GM23338 (cell line): Measurements from ENCODE around the gene CCNY. TPM values are rescaled to one million over a fixed set of nuclear protein-coding genes. Genes with fewer than 3 reads are reported as not detected.

Experiments used
- ATAC-seq: fragments of 200-7000 bp; cut with Tn5 transposase; 3 replicates; pipeline ENCODE4 v1.9.1; 2020
- DNase-seq: peaks from one replicate; pipeline ENCODE4 v3.0.0-alpha.2; 2015; ENCODE audit warnings: low spot score
- H2AFZ ChIP-seq: fragments of 200-600 bp; sonication (generic); 2 replicates; pipeline ENCODE4 v1.8.0; 2016; ENCODE audit warnings: antibody characterized with exemption, mild to moderate bottlenecking, moderate library complexity
- H3F3A ChIP-seq: fragments of 200-600 bp; sonication (generic); replicated peaks from 2 replicates; pipeline ENCODE4 v1.8.0; 2017; ENCODE audit warnings: antibody characterized with exemption, mixed run types, low read depth
- H3K27ac ChIP-seq: fragments of 200-600 bp; sonication (generic); 2 replicates; pipeline ENCODE4 v1.6.1; 2016; ENCODE audit warnings: low read depth
- H3K27me3 ChIP-seq: fragments of 200-600 bp; sonication (generic); 2 replicates; pipeline ENCODE4 v1.8.0; 2016; ENCODE audit warnings: mild to moderate bottlenecking, mixed run types, moderate library complexity; ENCODE audit not compliant: insufficient read depth
- H3K36me3 ChIP-seq: fragments of 200-600 bp; sonication (generic); 2 replicates; pipeline ENCODE4 v1.8.0; 2016; ENCODE audit warnings: mild to moderate bottlenecking; ENCODE audit not compliant: insufficient read depth
- H3K4me1 ChIP-seq: fragments of 200-600 bp; sonication (generic); 2 replicates; pipeline ENCODE4 v1.8.0; 2016; ENCODE audit warnings: mild to moderate bottlenecking, moderate library complexity; ENCODE audit not compliant: insufficient read depth
- H3K4me2 ChIP-seq: fragments of 200-600 bp; sonication (generic); 2 replicates; pipeline ENCODE4 v1.7.1; 2017; ENCODE audit warnings: mixed run types
- H3K4me3 ChIP-seq: fragments of 200-600 bp; sonication (generic); 2 replicates; pipeline ENCODE4 v1.6.1; 2016; ENCODE audit warnings: mixed run types
- H3K79me2 ChIP-seq: fragments of 200-600 bp; sonication (generic); replicated peaks from 2 replicates; pipeline ENCODE4 v1.8.0; 2017; ENCODE audit warnings: mild to moderate bottlenecking; ENCODE audit not compliant: insufficient read depth
- H3K9me2 ChIP-seq: fragments of 200-600 bp; sonication (generic); 2 replicates; pipeline ENCODE4 v1.8.0; 2017; ENCODE audit not compliant: insufficient read depth
- H4K20me1 ChIP-seq: fragments of 200-600 bp; sonication (generic); replicated peaks from 2 replicates; pipeline ENCODE4 v1.8.0; 2017; ENCODE audit warnings: mild to moderate bottlenecking; ENCODE audit not compliant: insufficient read depth
- H3K27ac Mint-ChIP-seq: 2 replicates; pipeline ENCODE4 v1.8.0; 2020; ENCODE audit warnings: inconsistent platforms, mild to moderate bottlenecking, moderate library complexity, mixed read lengths
- H3K27me3 Mint-ChIP-seq: 3 replicates; pipeline ENCODE4 v1.8.0; 2022; ENCODE audit warnings: low read depth, mild to moderate bottlenecking, moderate library complexity, mixed read lengths, inconsistent platforms; ENCODE audit not compliant: insufficient read depth, poor library complexity
- H3K36me3 Mint-ChIP-seq: 3 replicates; pipeline ENCODE4 v1.8.0; 2021; ENCODE audit warnings: low read depth, mild to moderate bottlenecking, inconsistent platforms, moderate library complexity, mixed read lengths
- H3K4me1 Mint-ChIP-seq: 3 replicates; pipeline ENCODE4 v1.8.0; 2020; ENCODE audit warnings: mild to moderate bottlenecking, inconsistent platforms, mixed read lengths
- H3K4me3 Mint-ChIP-seq: 3 replicates; pipeline ENCODE4 v1.8.0; 2021; ENCODE audit warnings: moderate library complexity, mild to moderate bottlenecking, inconsistent platforms, mixed read lengths
- H3K9me3 Mint-ChIP-seq: 3 replicates; pipeline ENCODE4 v1.8.0; 2020; ENCODE audit warnings: moderate library complexity, mild to moderate bottlenecking, inconsistent platforms, mixed read lengths
- CREB1 ChIP-seq: fragments of 250-450 bp; sonication (Bioruptor Pico); IDR thresholded peaks from 2 replicates; pipeline ENCODE4 v1.5.0; 2020; ENCODE audit warnings: low read depth, mild to moderate bottlenecking, moderate library complexity
- EZH2 ChIP-seq: fragments of 200-600 bp; sonication (generic); IDR thresholded peaks from one replicate; pipeline ENCODE4 v1.8.0; 2017; ENCODE audit warnings: antibody characterized with exemption, mild to moderate bottlenecking, low read depth; ENCODE audit not compliant: unreplicated experiment
- EZH2phosphoT487 ChIP-seq: fragments of 200-600 bp; sonication (generic); IDR thresholded peaks from one replicate; pipeline ENCODE4 v1.8.1; 2018; ENCODE audit warnings: antibody characterized with exemption; ENCODE audit not compliant: unreplicated experiment
- JUNB ChIP-seq: IDR thresholded peaks from one replicate; pipeline ENCODE4 v1.6.1; 2016; ENCODE audit warnings: antibody characterized with exemption; ENCODE audit not compliant: unreplicated experiment
- NANOG ChIP-seq: IDR thresholded peaks from 2 replicates; pipeline ENCODE4 v1.6.1; 2016; ENCODE audit warnings: antibody characterized with exemption, borderline replicate concordance
- POLR2AphosphoS5 ChIP-seq: IDR thresholded peaks from 2 replicates; pipeline ENCODE4 v1.6.1; 2016; ENCODE audit warnings: antibody characterized with exemption, low read depth
- STAT1 ChIP-seq: IDR thresholded peaks from one replicate; pipeline ENCODE4 v1.6.1; 2016; ENCODE audit warnings: antibody characterized with exemption; ENCODE audit not compliant: unreplicated experiment
- ZNF114 ChIP-seq: fragments of 250-450 bp; sonication (Bioruptor Pico); IDR thresholded peaks from 2 replicates; pipeline ENCODE4 v1.5.0; 2020; ENCODE audit warnings: mild to moderate bottlenecking, moderate library complexity
- ZNF331 ChIP-seq: fragments of 250-450 bp; sonication (Bioruptor Pico); IDR thresholded peaks from 2 replicates; pipeline ENCODE4 v1.5.0; 2020; ENCODE audit warnings: low read depth, mild to moderate bottlenecking, moderate library complexity
- polyA plus RNA-seq: library from polyadenylated mRNA; unstranded; fragments of >200 nt; fragmentation: Nextera tagmentation; extraction: Ambion mirVana; gene quantifications from 2 replicates; pipeline ENCODE4 v1.2.1, GENCODE V29; 2016
- total RNA-seq: library from RNA; depleted of rRNA; stranded (reverse); fragments of >200 nt; shearing (Covaris generic); gene quantifications from 2 replicates; pipeline ENCODE4 v1.2.3, GENCODE V29; 2014
- TF ChIP-seq, protein P1 (sequence below): IDR thresholded peaks from 2 replicates; pipeline ENCODE4 v1.6.1; 2016; ENCODE audit warnings: antibody characterized with exemption
- TF ChIP-seq, protein P2 (sequence below), 2 experiments: fragments of 200-600 bp in 1 of 2; sonication (generic) in 1 of 2; conservative IDR thresholded peaks; 2 replicates each; pipeline versions ENCODE4 v1.5.1 to v1.6.1; 2016 to 2017; ENCODE audit warnings: antibody characterized with exemption in 2 of 2, low read depth in 2 of 2, mild to moderate bottlenecking in 2 of 2, moderate library complexity in 1 of 2
- TF ChIP-seq, protein P3 (sequence below): fragments of 250-450 bp; sonication (Bioruptor Pico); IDR thresholded peaks from 2 replicates; pipeline ENCODE4 v1.5.0; 2020; ENCODE audit warnings: mild to moderate bottlenecking, moderate library complexity

CCNY gene
- total and polyA plus RNA-seq, 2 experiments from 2014 or later, result 14.2 to 29.0 TPM

DNA sequence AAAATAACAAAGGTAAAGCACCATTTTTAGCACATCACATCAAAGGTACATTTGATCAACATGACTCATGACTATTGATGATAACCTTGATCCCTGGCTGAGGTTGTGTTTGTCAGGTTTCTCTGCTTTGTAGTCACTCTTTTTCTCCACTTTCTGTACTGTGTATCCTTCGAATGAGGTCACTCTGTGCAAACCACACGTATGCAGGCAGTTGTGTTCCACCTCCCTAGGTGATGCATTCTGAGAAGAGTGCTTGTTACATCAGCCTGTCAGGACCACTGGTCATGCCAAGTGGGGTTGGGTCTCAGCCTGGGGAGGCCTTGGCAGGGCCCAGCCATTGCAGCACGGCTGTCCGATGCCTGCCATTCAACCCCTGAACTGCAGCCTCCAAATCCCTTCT is 206.0 kb downstream of the CCNY start (continued):
- TF ChIP-seq, protein P1, sequence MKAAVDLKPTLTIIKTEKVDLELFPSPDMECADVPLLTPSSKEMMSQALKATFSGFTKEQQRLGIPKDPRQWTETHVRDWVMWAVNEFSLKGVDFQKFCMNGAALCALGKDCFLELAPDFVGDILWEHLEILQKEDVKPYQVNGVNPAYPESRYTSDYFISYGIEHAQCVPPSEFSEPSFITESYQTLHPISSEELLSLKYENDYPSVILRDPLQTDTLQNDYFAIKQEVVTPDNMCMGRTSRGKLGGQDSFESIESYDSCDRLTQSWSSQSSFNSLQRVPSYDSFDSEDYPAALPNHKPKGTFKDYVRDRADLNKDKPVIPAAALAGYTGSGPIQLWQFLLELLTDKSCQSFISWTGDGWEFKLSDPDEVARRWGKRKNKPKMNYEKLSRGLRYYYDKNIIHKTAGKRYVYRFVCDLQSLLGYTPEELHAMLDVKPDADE, result no peak
- no peak for TF ChIP-seq CREB1 (CRISPR knock-in tag)
- no peak for TF ChIP-seq EZH2
- TF ChIP-seq STAT1, result no peak
- TF ChIP-seq JUNB, result no peak
- no peak for TF ChIP-seq EZH2phosphoT487
- TF ChIP-seq, protein P2, sequence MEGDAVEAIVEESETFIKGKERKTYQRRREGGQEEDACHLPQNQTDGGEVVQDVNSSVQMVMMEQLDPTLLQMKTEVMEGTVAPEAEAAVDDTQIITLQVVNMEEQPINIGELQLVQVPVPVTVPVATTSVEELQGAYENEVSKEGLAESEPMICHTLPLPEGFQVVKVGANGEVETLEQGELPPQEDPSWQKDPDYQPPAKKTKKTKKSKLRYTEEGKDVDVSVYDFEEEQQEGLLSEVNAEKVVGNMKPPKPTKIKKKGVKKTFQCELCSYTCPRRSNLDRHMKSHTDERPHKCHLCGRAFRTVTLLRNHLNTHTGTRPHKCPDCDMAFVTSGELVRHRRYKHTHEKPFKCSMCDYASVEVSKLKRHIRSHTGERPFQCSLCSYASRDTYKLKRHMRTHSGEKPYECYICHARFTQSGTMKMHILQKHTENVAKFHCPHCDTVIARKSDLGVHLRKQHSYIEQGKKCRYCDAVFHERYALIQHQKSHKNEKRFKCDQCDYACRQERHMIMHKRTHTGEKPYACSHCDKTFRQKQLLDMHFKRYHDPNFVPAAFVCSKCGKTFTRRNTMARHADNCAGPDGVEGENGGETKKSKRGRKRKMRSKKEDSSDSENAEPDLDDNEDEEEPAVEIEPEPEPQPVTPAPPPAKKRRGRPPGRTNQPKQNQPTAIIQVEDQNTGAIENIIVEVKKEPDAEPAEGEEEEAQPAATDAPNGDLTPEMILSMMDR (conservative IDR thresholded peaks at IDR 0.05; ENCODE audit: low read depth in 2 of 2), result no peak

GRCh38 chr10:35545079-35545657 is 208.9 kb downstream of the CCNY start:
- Histone ChIP-seq H3K9me2 (no peaks in the 10 kb centered on the region), H3K27me3 (no peaks in the 10 kb centered on the region), H4K20me1 (no peaks in the 10 kb centered on the region), H2AFZ (no peak overlapping the region), H3K4me2 (no peak overlapping the region), H3K4me3 (no peak overlapping the region), H3F3A (no peaks in the 10 kb centered on the region), H3K79me2 (no peaks in the 10 kb centered on the region), H3K36me3 (no peaks in the 10 kb centered on the region), H3K27ac (0 out of 2 replicates have a peak overlapping the region, but pooled peaks have one; percentile 50), H3K4me1 (peaks cover 2% of the 10 kb centered on the region; the same call in 1 of the 2 replicates)
- H3K4me3 Mint-ChIP-seq, result no peak overlapping the region
- H3K9me3 Mint-ChIP-seq, result no peaks in the 10 kb centered on the region
- H3K4me1 Mint-ChIP-seq, result peaks cover 6% of the 10 kb centered on the region; the same call in 2 of the 3 replicates
- H3K27me3 Mint-ChIP-seq, result no peaks in the 10 kb centered on the region
- 0 out of 2 replicates have a peak overlapping the region, but pooled peaks have one; percentile 41 for H3K27ac Mint-ChIP-seq
- DNase-seq (no peak), ATAC-seq (no peak)
- peaks cover 7% of the 10 kb centered on the region; the same call in 2 of the 3 replicates for H3K36me3 Mint-ChIP-seq
- TF ChIP-seq, protein P1, result no peak
- TF ChIP-seq ZNF331 (CRISPR knock-in tag), result no peak
- TF ChIP-seq NANOG, result no peak
- no peak for TF ChIP-seq STAT1
- TF ChIP-seq JUNB, result no peak
- no peak for TF ChIP-seq EZH2phosphoT487
- TF ChIP-seq, protein P2 (conservative IDR thresholded peaks at IDR 0.05; ENCODE audit: low read depth in 2 of 2), result no peak
- no peak for TF ChIP-seq POLR2AphosphoS5
- TF ChIP-seq, protein P3, sequence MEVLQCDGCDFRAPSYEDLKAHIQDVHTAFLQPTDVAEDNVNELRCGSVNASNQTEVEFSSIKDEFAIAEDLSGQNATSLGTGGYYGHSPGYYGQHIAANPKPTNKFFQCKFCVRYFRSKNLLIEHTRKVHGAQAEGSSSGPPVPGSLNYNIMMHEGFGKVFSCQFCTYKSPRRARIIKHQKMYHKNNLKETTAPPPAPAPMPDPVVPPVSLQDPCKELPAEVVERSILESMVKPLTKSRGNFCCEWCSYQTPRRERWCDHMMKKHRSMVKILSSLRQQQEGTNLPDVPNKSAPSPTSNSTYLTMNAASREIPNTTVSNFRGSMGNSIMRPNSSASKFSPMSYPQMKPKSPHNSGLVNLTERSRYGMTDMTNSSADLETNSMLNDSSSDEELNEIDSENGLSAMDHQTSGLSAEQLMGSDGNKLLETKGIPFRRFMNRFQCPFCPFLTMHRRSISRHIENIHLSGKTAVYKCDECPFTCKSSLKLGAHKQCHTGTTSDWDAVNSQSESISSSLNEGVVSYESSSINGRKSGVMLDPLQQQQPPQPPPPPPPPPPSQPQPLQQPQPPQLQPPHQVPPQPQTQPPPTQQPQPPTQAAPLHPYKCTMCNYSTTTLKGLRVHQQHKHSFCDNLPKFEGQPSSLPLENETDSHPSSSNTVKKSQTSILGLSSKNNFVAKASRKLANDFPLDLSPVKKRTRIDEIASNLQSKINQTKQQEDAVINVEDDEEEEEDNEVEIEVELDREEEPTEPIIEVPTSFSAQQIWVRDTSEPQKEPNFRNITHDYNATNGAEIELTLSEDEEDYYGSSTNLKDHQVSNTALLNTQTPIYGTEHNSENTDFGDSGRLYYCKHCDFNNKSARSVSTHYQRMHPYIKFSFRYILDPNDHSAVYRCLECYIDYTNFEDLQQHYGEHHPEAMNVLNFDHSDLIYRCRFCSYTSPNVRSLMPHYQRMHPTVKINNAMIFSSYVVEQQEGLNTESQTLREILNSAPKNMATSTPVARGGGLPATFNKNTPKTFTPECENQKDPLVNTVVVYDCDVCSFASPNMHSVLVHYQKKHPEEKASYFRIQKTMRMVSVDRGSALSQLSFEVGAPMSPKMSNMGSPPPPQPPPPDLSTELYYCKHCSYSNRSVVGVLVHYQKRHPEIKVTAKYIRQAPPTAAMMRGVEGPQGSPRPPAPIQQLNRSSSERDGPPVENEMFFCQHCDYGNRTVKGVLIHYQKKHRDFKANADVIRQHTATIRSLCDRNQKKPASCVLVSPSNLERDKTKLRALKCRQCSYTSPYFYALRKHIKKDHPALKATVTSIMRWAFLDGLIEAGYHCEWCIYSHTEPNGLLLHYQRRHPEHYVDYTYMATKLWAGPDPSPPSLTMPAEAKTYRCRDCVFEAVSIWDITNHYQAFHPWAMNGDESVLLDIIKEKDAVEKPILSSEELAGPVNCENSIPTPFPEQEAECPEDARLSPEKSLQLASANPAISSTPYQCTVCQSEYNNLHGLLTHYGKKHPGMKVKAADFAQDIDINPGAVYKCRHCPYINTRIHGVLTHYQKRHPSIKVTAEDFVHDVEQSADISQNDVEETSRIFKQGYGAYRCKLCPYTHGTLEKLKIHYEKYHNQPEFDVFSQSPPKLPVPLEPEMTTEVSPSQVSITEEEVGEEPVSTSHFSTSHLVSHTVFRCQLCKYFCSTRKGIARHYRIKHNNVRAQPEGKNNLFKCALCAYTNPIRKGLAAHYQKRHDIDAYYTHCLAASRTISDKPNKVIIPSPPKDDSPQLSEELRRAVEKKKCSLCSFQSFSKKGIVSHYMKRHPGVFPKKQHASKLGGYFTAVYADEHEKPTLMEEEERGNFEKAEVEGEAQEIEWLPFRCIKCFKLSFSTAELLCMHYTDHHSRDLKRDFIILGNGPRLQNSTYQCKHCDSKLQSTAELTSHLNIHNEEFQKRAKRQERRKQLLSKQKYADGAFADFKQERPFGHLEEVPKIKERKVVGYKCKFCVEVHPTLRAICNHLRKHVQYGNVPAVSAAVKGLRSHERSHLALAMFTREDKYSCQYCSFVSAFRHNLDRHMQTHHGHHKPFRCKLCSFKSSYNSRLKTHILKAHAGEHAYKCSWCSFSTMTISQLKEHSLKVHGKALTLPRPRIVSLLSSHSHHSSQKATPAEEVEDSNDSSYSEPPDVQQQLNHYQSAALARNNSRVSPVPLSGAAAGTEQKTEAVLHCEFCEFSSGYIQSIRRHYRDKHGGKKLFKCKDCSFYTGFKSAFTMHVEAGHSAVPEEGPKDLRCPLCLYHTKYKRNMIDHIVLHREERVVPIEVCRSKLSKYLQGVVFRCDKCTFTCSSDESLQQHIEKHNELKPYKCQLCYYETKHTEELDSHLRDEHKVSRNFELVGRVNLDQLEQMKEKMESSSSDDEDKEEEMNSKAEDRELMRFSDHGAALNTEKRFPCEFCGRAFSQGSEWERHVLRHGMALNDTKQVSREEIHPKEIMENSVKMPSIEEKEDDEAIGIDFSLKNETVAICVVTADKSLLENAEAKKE (CRISPR knock-in tag), result no peak
- no peak for TF ChIP-seq ZNF114 (CRISPR knock-in tag)
